AG04450 (cell line): ENCODE results near the gene SLC17A5. TPM values are rescaled to one million over a fixed set of nuclear protein-coding genes. Genes with fewer than 3 reads are reported as not detected.

Source experiments
- CTCF ChIA-PET: fragments of 300-600, 350-600 bp; formaldehyde crosslinking; extraction: SDS; loops from one replicate; lab custom pipeline; 2022; ENCODE audit warnings: antibody characterized with exemption, inconsistent platforms; lab: Charles Lee
- POLR2A ChIA-PET: fragments of 350-600 bp; formaldehyde crosslinking; extraction: SDS; loops from one replicate; lab custom pipeline; 2021; ENCODE audit warnings: antibody characterized with exemption, inconsistent platforms; lab: Yijun Ruan, JAX
- DNase-seq: peaks from one replicate; pipeline ENCODE4 v3.0.0-alpha.2; 2011; ENCODE audit warnings: low read depth, low spot score
- H3K27ac ChIP-seq: one replicate; pipeline ENCODE4 v1.5.1; 2012; ENCODE audit warnings: low read depth, low read length, control low read depth
- H3K27me3 ChIP-seq: one replicate; pipeline ENCODE4 v1.6.0; 2012; ENCODE audit warnings: low read length; ENCODE audit not compliant: control insufficient read depth, insufficient read depth
- H3K4me3 ChIP-seq: 2 replicates; pipeline ENCODE4 v1.5.1; 2011; ENCODE audit warnings: mild to moderate bottlenecking, low read depth, low read length, control low read depth
- H3K9me3 ChIP-seq: 2 replicates; pipeline ENCODE4 v1.5.1; 2012; ENCODE audit warnings: low read length; ENCODE audit not compliant: control insufficient read depth, insufficient read depth
- CTCF ChIP-seq: IDR thresholded peaks from 2 replicates; pipeline ENCODE4 v1.5.1; 2011; ENCODE audit warnings: low read depth, low read length, control low read depth, inconsistent platforms
- polyA plus RNA-seq: library from polyadenylated mRNA; depleted of rRNA; stranded (reverse); fragments of >200 nt; gene quantifications from 2 replicates; pipeline ENCODE4 v1.2.3, GENCODE V29; 2011

The SLC17A5 gene
- polyA plus RNA-seq, 1 experiment: 34.0 TPM

DNA sequence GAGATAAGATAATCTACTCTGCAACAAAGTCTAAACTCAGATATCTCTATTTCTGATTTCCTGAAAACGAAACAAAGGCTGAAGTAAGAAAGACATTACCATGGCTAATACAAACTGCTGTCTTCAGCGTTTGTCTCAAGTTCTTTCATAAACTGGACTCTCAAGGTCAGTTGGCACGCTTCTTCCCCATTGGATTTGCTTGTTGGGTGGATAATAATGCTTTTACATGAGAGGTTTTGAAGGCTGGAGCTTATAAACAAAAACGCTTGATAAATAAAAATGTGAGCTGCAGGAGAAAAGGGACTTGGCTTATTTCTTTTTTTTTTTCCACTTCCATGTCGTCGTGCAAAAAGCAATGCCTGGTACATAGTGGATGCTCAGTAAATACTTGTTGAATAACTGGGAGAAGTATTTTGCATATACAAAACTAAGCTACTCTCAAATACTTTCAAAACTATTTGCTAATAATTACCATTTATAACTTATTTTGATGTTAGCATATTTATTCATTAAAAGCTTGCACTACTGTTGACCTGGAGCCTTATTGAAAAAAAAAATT is 67.3 kb downstream of the SLC17A5 start:
- no peaks in the 10 kb centered on the region for H3K27me3 ChIP-seq
- H3K9me3 ChIP-seq: peaks cover 1% of the 10 kb centered on the region
- POLR2A ChIA-PET: interaction anchor here (1.2 to 2.9 kb wide), 2 partner anchors 66 to 73 kb away, joined by 5 to 41 read pairs; partner anchors contain the start of gene EEF1A1
- DNase-seq: no peak
- CTCF ChIA-PET: interaction anchor here (0.6 to 1.1 kb wide), 2 partner anchors 13 to 172 kb away, joined by 3 to 5 read pairs; no protein-coding TSS in a partner anchor
- H3K27ac ChIP-seq: peak overlapping the region; percentile 88
- TF ChIP-seq CTCF: no peak
- H3K4me3 ChIP-seq: peak overlapping the region; percentile 14

DNA sequence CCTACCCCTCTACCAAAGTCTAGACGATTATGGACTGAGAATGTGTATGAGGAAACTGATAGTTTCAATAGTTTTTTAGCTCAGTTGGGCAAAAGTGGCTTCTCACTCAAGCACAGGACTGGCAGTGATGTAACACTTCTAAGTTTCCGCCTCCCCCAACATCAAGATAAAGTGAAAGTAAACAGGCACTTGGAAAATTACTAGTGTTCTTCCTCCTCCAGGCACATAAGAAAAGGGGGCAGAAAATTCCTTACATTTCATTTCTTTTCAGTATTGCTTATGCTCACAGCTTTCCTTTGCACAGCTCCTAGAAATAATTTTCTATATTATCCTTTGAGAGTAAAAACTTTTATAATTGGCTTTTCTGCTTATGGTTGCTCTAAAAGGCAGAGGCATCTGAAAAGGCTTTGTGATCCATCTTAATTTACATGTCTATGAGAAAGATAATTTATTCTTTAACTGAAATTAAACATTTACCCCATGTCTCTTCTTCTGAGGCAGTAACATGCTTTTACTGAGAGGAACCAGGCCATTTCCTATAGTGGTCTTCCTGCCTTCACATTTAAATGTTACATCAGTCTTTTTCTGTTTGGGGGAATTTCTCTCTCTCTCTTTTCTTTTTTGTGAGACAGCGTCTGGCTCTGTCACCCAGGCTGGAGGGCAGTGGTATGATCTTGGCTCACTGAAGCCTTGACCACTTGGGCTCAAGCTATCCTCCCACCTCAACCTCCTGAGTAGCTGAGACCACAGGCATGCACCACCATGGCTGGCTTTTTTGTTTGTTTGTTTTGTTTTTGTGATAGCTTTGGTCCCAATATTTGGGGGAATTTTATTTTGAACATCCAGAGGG is 68.0 kb downstream of the SLC17A5 start:
- H3K4me3 ChIP-seq: peak overlapping the region; percentile 14
- H3K27me3 ChIP-seq: no peaks in the 10 kb centered on the region
- H3K9me3 ChIP-seq: peaks cover 2% of the 10 kb centered on the region
- ChIA-PET POLR2A (interaction anchor here (0.6 to 2.9 kb wide), 3 partner anchors 65 to 72 kb away, joined by 4 to 41 read pairs (median 5); partner anchors contain the start of gene EEF1A1), CTCF (interaction anchor here (0.6 to 1.5 kb wide), 4 partner anchors 13 to 171 kb away, joined by 3 to 5 read pairs (median 4); no protein-coding TSS in a partner anchor)
- no peak for TF ChIP-seq CTCF
- peak; percentile 34 for DNase-seq
- peak overlapping the region; percentile 88 for H3K27ac ChIP-seq

- TF ChIP-seq CTCF: no peak
Measured at GRCh38 chr6:73581293-73581692, 72.5 kb downstream of the SLC17A5 start.

DNA sequence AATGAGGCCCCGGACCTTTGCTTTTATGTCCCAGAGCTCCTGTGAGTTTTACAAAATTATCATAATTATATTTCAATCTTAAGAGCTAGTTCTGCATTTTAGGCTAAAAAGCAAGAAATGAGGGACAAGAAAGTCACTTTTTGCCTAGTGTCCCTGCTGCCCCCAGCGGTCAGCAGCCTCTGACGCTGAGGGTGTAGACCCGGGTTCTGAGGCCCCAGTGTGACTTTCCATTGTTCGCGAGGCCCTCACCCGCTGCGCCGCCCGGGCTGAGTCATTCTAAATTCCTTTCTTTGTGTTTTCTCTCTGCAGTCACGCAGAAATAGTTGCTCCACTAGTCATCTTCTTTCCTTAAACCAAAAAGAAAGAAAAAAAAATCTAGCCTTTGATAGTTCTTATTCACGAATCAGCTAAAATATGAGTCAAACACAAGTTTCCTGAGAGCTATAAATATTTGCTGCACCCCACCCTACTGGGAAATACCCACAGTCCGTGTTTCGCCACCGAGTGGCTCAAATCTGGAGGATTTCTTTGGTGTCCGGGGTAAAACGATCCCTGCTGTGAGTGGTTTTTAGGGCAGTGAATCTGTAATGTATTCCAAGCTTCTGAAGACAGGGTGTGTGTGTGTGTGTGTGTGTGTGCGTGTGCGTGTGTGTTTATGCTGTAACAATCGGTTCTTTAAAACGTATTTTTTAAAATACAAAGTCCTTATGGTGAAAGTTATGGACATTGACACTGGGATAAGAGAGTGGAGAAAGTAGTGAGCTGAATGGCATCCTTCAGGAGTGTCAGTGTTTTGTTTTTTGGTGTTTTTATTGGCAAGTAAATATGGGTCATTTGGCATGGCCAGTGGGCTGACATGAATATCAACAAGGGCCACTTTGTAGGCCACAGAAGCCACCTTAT is 73.3 kb downstream of the SLC17A5 start:
- ChIA-PET POLR2A (interaction anchor here (0.5 to 3.0 kb wide), 16 partner anchors 13 to 128 kb away, joined by 3 to 142 read pairs (median 7); partner anchors contain the start of genes EEF1A1 and MTO1), CTCF (interaction anchor here (0.7 to 1.1 kb wide), 5 partner anchors 17 to 72 kb away, joined by 3 to 4 read pairs (median 3); no protein-coding TSS in a partner anchor)
- Histone ChIP-seq H3K4me3 (peak overlapping the region; percentile 50), H3K9me3 (peaks cover 2% of the 10 kb centered on the region; the same call in 1 of the 2 replicates), H3K27me3 (no peaks in the 10 kb centered on the region), H3K27ac (peak overlapping the region; percentile 100)
- TF ChIP-seq CTCF: peak; percentile 54
- DNase-seq: peak; percentile 94

More at GRCh38 chr6:73581293-73581692, 72.5 kb downstream of the SLC17A5 start:
- peaks cover 2% of the 10 kb centered on the region; the same call in 1 of the 2 replicates for H3K9me3 ChIP-seq
- DNase-seq: no peak
- H3K4me3 ChIP-seq: peak overlapping the region; percentile 50; the same call in 1 of the 2 replicates
- POLR2A ChIA-PET: interaction anchor here (0.7 to 3.0 kb wide), 5 partner anchors 23 to 69 kb away, joined by 4 to 142 read pairs (median 9); partner anchors contain the start of gene EEF1A1
- H3K27ac ChIP-seq: peak overlapping the region; percentile 100
- no peaks in the 10 kb centered on the region for H3K27me3 ChIP-seq
- CTCF ChIA-PET: no interaction called here
